Activated CD4-positive, alpha-beta memory T cell treated with anti-CD3 and anti-CD28 coated beads, Interleukin-2, amount 10 ng/mL, durations not matched to agents 7 days and 5 days (primary cell): Measurements from ENCODE around the gene SASH1. TPM values are rescaled to one million over a fixed set of nuclear protein-coding genes. Genes with fewer than 3 reads are reported as not detected.
"Not testable (repeated sequence)": the region's sequence is repeated elsewhere in the genome, so short reads cannot be mapped to it uniquely, and the experiment has no call there.

Source experiments
- CTCF ChIA-PET: fragments of 350-600 bp; sonication (Branson Sonifier 250); formaldehyde crosslinking; loops from one replicate; lab custom pipeline; 2021; ENCODE audit warnings: antibody characterized with exemption, inconsistent platforms; lab: Charles Lee
- POLR2A ChIA-PET: fragments of 350-600 bp; sonication (Branson Sonifier 250); formaldehyde crosslinking; loops from one replicate; lab custom pipeline; 2021; ENCODE audit warnings: antibody characterized with exemption; lab: Charles Lee
- DNase-seq: peaks from one replicate; pipeline ENCODE4 v3.0.0-alpha.2; 2020
- H3K27ac Mint-ChIP-seq: one replicate; pipeline ENCODE4 v1.8.0; 2021; ENCODE audit warnings: mild to moderate bottlenecking, mixed read lengths
- H3K27me3 Mint-ChIP-seq: one replicate; pipeline ENCODE4 v1.8.0; 2021; ENCODE audit warnings: mixed read lengths
- H3K36me3 Mint-ChIP-seq: one replicate; pipeline ENCODE4 v1.8.0; 2021; ENCODE audit warnings: low read depth, mixed read lengths
- H3K4me1 Mint-ChIP-seq: one replicate; pipeline ENCODE4 v1.8.0; 2021; ENCODE audit warnings: mixed read lengths
- H3K4me3 Mint-ChIP-seq: one replicate; pipeline ENCODE4 v1.8.0; 2021; ENCODE audit warnings: mild to moderate bottlenecking, mixed read lengths
- H3K9me3 Mint-ChIP-seq: one replicate; pipeline ENCODE4 v1.8.0; 2021; ENCODE audit warnings: mixed read lengths
- total RNA-seq, 2 experiments: library from RNA; stranded (reverse); gene quantifications; one replicate each; pipeline ENCODE4 v1.2.3, GENCODE V29; 2021

Gene SASH1
- total RNA-seq, 2 experiments from 2014 or later = 0.75 to 0.98 TPM

GRCh38 chr6:148585641-148586040, 243.0 kb downstream of the SASH1 start:
- H3K27me3 Mint-ChIP-seq = peaks cover 34% of the 10 kb centered on the region

GRCh38 chr6:148590883-148591282, 248.2 kb downstream of the SASH1 start:
- Mint-ChIP-seq H3K9me3 (peaks cover 15% of the 10 kb centered on the region), H3K36me3 (peaks cover 4% of the 10 kb centered on the region)

More at GRCh38 chr6:148585641-148586040, 243.0 kb downstream of the SASH1 start:
- H3K27ac Mint-ChIP-seq, H3K36me3 Mint-ChIP-seq, POLR2A ChIA-PET, CTCF ChIA-PET, DNase-seq, H3K4me3 Mint-ChIP-seq, H3K4me1 Mint-ChIP-seq: not testable (repeated sequence)
- H3K9me3 Mint-ChIP-seq = peaks cover 22% of the 10 kb centered on the region

GRCh38 chr6:148591656-148592055, 249.0 kb downstream of the SASH1 start:
- Mint-ChIP-seq H3K27me3 (peaks cover 10% of the 10 kb centered on the region), H3K4me1 (peaks cover 4% of the 10 kb centered on the region), H3K4me3 (no peak overlapping the region), H3K27ac (no peak overlapping the region), H3K36me3 (peaks cover 4% of the 10 kb centered on the region), H3K9me3 (peaks cover 10% of the 10 kb centered on the region)
- no peak for DNase-seq
- CTCF ChIA-PET = no interaction called here
- POLR2A ChIA-PET = no interaction called here

More at GRCh38 chr6:148590883-148591282, 248.2 kb downstream of the SASH1 start:
- ChIA-PET POLR2A (no interaction called here), CTCF (no interaction called here)
- Mint-ChIP-seq H3K4me1 (peaks cover 4% of the 10 kb centered on the region), H3K27ac (no peak overlapping the region), H3K4me3 (no peak overlapping the region), H3K27me3 (peaks cover 16% of the 10 kb centered on the region)
- DNase-seq = no peak

GRCh38 chr6:148593130-148593812, 250.6 kb downstream of the SASH1 start:
- H3K9me3 Mint-ChIP-seq = peaks cover 5% of the 10 kb centered on the region
- no peak overlapping the region for H3K27ac Mint-ChIP-seq
- no peaks in the 10 kb centered on the region for H3K36me3 Mint-ChIP-seq
- H3K4me1 Mint-ChIP-seq = peaks cover 4% of the 10 kb centered on the region
- no peak for DNase-seq
- CTCF ChIA-PET = no interaction called here
- POLR2A ChIA-PET = no interaction called here
- H3K27me3 Mint-ChIP-seq = peaks cover 10% of the 10 kb centered on the region
- no peak overlapping the region for H3K4me3 Mint-ChIP-seq

GRCh38 chr6:148593813-148594170, 251.2 kb downstream of the SASH1 start:
- peaks cover 3% of the 10 kb centered on the region for H3K9me3 Mint-ChIP-seq
- peaks cover 4% of the 10 kb centered on the region for H3K4me1 Mint-ChIP-seq
- H3K4me3 Mint-ChIP-seq = no peak overlapping the region

GRCh38 chr6:148595550-148595949, 252.9 kb downstream of the SASH1 start:
- peaks cover 2% of the 10 kb centered on the region for H3K9me3 Mint-ChIP-seq
- DNase-seq = no peak
- ChIA-PET CTCF (no interaction called here), POLR2A (no interaction called here)
- peaks cover under 1% of the 10 kb centered on the region for H3K4me1 Mint-ChIP-seq
- no peak overlapping the region for H3K27ac Mint-ChIP-seq
- H3K36me3 Mint-ChIP-seq = no peaks in the 10 kb centered on the region
- H3K27me3 Mint-ChIP-seq = peaks cover 16% of the 10 kb centered on the region
- no peak overlapping the region for H3K4me3 Mint-ChIP-seq

More at GRCh38 chr6:148593813-148594170, 251.2 kb downstream of the SASH1 start:
- ChIA-PET POLR2A (no interaction called here), CTCF (no interaction called here)
- no peak for DNase-seq
- Mint-ChIP-seq H3K27me3 (peaks cover 12% of the 10 kb centered on the region), H3K36me3 (no peaks in the 10 kb centered on the region), H3K27ac (no peak overlapping the region)

GRCh38 chr6:148596891-148597455, 254.3 kb downstream of the SASH1 start:
- ChIA-PET CTCF (no interaction called here), POLR2A (no interaction called here)
- Mint-ChIP-seq H3K27me3 (peaks cover 23% of the 10 kb centered on the region), H3K4me3 (no peak overlapping the region), H3K27ac (no peak overlapping the region), H3K36me3 (no peaks in the 10 kb centered on the region), H3K9me3 (peaks cover 4% of the 10 kb centered on the region), H3K4me1 (no peaks in the 10 kb centered on the region)
- no peak for DNase-seq

GRCh38 chr6:148598724-148599123, 256.1 kb downstream of the SASH1 start:
- no peak for DNase-seq
- Mint-ChIP-seq H3K27ac (no peak overlapping the region), H3K9me3 (peaks cover 7% of the 10 kb centered on the region), H3K4me1 (no peaks in the 10 kb centered on the region), H3K27me3 (peaks cover 27% of the 10 kb centered on the region), H3K36me3 (no peaks in the 10 kb centered on the region), H3K4me3 (no peak overlapping the region)
- POLR2A ChIA-PET = no interaction called here
- CTCF ChIA-PET = interaction anchor here (0.8 kb wide), 1 partner anchor 22 kb away, joined by 3 read pairs; no protein-coding TSS in a partner anchor

GRCh38 chr6:148599967-148600426, 257.4 kb downstream of the SASH1 start:
- no peak overlapping the region for H3K4me3 Mint-ChIP-seq
- CTCF ChIA-PET = no interaction called here
- no peak overlapping the region for H3K27ac Mint-ChIP-seq
- no peaks in the 10 kb centered on the region for H3K4me1 Mint-ChIP-seq
- H3K9me3 Mint-ChIP-seq = peaks cover 7% of the 10 kb centered on the region
- no peak for DNase-seq
- POLR2A ChIA-PET = no interaction called here
- H3K27me3 Mint-ChIP-seq = peaks cover 34% of the 10 kb centered on the region
- no peaks in the 10 kb centered on the region for H3K36me3 Mint-ChIP-seq
